ENCODE results near the gene ADD3. TPM values are rescaled to one million over a fixed set of nuclear protein-coding genes. Genes with fewer than 3 reads are reported as not detected.
"Not testable (repeated sequence)": the region's sequence is repeated elsewhere in the genome, so short reads cannot be mapped to it uniquely, and the experiment has no call there.

The ADD3 gene
- total RNA-seq, 1 experiment from 2014 or later = 148 TPM

DNA sequence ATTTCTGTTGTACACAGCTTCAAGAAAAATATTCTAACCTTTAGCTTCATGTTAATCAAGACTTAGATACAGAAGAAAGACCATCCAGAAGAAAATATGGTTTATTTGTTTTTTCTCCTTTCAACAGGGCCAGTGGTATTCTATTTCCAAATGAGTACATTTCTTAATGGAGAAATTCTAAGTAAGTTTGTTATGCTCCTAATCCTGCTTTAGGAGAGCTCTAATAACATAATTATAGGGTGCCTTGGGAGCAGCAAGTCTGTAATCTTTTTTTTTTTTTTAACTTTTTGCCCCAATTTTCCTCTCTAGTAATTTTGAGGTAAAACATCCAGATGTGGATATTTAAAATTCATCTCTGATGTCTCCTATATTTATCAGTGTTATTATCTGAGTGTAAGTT lies 98.1 kb downstream of the ADD3 start:
- DNase-seq (ENCODE audit: low read depth) = no peak

DNA sequence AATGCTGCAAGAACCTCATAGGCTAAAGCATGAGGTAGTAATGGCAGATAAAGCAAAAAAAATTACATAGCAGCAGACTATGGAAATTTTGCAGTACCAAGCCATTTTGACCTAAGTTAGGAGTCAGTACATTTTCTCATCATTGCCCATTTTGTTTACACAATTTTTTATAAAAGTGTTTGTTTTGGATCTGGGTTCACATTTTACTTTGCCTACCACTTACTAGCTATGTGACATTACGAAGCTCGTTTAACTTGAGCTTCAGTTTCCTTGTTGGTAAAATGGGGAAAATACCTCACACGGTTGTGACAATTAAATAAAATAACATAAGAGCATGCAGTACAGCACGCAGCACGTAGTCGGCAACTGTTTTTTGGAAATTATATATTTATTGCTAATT lies 99.6 kb downstream of the ADD3 start:
- DNase-seq (ENCODE audit: low read depth) = no peak

DNA sequence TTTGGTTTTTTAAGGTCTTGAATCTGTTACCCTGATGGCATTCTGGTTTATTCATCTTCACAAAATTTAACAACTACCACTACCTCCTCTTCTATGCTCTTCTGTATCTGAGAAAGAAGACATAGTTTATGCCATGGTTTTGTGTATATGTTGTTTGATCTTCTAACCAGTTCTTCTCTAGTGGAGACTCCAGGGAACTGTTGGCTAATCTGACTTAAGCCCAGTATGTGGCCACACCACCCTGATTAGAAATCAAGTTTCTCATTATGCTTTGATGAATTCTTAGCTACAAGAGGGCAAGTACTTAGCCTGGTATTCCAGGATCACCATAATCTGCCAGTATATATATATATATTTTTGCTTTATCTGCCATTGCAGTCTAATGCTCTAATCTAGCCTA lies 100.1 kb downstream of the ADD3 start:
- DNase-seq (ENCODE audit: low read depth) = no peak

DNA sequence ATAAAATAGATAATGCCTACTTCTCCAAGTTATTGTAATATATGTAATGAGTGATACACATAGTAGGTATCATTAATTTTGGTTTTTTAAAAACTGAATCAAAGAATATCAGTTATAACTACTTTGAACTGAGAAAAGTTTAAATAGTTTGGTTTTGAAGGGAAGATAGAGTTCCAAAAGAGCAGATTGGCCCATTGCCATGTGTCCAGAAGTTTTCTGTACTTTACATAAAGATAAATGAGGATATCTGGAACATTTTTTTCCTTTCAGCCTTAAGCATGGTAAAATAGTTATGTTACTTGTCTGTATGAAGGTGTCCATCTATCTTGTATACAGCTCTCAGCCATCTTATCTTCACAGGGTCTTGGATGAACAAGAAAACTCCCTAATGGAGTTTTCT lies 101.7 kb downstream of the ADD3 start:
- no peak for DNase-seq (ENCODE audit: low read depth)

DNA sequence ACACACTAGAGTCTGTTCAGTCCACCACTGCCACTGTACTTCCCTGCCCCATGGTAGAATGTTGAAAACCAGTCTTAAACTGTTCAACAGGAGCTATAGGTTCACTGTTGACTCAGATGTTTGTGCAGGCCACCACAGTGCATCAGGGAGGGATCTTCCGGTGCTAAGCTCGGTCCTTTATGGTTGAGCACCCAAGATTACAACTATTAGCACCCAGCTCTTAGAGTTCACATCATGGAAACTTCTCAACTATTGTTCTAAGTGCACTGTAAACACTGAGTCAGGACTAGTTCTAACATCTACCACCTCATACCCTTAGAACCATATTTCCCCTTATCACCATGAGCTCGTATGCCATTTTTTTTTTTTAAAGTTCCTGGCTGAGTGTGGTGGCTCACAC lies 102.6 kb downstream of the ADD3 start:
- DNase-seq (ENCODE audit: low read depth) = no peak

DNA sequence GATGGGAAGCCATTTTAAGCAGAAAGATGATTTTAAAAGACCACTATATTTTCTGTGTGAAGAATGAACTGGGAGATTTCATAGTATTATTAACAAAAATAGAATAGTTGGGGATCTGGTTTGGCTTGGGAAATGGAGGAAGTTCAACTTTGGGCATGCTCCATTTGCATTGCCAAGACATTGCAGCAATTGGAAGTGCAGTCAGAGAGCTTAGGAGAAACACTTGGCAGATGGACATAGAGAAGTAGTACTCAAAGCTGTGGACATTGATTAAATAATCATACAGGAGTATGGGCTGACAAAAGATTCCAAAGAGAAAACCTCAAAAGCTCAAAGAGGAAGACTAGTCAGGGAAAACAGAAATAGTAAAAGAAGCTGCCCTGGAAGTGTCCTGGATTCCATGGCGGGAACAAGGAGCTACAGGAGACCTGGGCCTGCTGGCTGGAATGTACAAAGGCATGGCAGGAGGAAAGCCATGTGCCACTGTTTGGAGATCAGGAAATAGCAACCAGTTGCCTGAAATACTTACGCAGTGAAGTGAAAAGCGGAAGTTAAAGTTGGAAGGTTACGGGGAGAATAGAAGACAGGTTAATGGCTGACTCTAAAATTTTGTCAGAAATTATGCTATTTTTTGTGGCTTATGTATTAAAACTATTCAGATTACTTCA lies 106.0 kb downstream of the ADD3 start:
- no peak for DNase-seq (ENCODE audit: low read depth)

DNA sequence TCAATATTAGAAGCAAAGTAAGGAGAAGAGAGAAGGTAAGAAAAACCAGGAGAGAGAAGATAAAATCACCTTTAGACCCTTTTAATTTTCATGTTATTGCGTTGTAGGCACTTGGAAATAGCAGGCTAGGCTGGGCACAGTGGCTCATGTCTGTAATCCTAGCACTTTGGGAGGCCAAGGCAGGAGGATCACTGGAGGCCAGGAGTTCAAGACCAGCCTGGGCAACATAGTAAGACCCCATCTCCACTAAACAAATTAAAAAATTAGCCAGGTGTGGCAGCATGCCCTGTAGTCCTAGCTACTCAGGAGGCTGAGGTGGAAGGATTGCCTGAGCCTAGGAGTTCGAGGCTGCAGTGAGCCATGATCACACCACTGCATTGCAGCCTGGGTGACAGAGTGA lies 106.9 kb downstream of the ADD3 start:
- not testable (repeated sequence) for DNase-seq (ENCODE audit: low read depth)

DNA sequence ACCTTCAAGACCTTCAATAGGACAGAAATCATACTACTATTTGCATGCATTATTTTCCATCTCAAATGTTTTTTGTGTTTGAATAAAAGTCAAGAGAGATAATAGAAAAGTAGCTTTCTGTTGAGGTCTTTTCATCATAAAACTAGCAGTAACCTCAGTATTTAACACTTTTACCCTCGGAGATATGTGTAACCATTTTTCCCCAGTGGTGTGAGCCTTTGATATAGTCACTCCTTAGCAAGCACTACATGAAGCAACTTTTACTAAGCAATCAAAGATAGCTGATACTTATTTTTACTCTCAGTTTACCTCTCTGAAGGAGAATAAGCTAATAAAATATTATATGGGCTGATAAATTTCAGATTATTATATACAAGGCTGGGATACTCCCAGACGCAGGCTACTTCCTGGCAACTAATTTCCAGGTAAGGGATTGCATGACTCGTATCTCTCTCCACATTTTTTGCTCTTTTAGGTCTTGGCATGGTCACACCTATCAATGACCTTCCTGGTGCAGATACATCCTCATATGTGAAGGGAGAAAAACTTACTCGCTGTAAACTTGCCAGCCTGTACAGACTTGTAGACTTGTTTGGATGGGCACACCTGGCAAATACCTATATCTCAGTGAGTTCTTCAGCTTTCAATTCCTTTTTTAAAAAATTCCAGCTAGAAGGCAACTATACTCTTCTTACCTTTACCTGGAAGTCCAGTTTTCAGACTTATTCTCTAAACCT lies 108.2 kb downstream of the ADD3 start:
- DNase-seq (ENCODE audit: low read depth) = no peak

DNA sequence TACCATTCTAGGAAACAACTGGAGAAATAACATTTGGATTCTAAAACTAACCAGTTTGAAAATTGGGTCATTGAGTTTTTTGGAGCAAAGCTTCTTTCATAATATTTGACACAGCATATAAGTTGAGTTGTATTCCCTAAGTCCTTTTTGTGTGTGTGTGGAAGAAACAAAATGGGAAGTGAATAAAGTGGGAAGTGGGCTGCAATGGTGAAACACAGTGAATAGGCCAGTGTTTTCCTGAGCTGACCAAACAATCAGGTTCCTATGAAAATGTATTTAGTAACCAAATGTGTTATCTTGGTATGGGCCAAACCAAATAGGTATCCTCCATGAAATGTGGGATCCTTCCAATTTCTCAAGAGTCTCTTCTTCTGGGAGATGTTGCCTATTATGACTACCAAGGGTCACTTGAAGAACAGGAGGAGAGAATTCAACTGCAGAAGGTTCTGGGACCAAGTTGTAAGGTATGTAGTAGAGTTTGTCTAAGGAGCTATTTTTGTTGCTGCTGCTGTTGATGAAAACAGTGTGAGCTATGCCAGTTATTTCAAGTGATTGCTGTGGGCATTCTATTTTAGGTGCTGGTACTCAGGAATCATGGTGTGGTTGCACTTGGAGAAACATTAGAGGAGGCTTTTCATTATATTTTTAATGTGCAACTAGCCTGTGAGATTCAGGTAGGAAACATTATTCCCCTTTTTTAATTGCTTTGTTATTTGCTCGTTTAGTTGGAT lies 111.3 kb downstream of the ADD3 start:
- no peak for DNase-seq (ENCODE audit: low read depth)

DNA sequence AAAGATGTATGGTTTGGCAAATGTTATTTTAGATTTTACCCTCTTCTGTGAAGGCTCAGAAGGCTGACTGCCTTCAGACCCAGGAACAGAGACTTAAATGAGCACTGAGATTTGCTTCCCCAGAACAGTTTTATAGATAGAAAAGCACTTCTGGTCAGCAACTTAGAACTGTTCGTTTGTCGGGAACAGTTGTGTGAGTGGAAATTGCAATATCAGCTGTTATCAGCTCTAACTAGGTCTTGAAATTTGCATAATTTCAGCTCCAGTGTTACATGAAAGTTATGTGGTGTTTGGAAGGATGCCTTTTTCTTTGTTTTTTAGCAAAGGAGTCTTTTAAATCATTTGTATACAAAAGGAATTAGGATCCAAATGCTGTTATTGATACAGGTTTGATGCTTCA lies 115.8 kb downstream of the ADD3 start:
- DNase-seq (ENCODE audit: low read depth) = no peak

DNA sequence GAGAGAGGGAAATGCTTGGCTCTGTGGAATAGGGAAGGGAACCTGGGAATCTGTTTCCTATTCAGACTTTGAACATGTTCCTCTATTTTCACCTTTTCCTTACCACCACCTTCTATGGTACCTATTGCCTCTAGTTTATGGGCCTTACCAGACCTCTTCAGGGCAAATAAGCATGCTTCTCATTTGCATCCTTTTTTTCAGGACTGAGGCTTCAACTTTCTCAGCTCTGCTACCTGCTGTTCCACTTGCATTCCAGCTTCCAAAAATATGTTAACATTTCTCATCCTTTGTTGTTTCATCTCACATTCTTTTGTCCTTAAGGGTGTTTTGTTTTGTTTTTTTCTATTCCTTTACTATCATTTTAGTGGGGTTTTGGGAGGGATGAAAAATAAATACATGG lies 121.7 kb downstream of the ADD3 start:
- no peak for DNase-seq (ENCODE audit: low read depth)

DNA sequence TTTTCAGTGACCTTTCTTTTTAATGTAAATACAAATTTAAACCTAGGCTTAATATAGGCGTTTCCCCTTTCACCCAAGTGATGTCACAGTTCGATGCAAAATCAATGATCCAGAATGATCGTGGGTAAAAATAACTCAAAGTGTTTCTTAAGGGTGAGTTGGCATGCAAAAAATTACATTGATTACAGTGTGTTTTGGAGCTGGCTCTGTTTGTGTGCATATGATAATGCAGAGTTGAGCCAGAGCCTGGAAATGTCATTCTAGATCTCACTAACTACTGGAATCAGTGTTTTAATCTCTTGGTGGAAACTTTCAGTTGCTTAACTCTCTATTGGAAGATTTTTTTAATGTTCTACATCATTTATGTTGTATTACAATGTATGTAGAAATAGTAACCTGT lies 127.1 kb downstream of the ADD3 start:
- DNase-seq (ENCODE audit: low read depth) = no peak

DNA sequence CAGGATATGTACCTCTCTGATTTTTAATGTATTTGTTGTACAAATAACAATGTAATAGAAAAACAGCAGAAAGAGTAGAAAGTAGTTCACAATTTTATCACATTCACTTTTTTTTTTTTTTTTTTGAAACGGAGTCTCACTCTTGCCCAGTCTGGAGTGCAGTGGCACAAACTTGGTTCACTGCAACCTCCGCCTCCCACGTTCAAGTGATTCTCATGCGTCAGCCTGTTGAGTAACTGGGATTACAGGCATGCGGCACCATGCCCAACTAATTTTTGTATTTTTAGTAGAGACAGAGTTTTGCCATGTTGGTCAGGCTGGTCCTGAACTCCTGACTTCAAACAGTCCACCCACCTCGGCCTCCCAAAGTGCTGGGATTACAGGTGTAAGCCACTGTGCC lies 128.1 kb downstream of the ADD3 start:
- not testable (repeated sequence) for DNase-seq (ENCODE audit: low read depth)

DNA sequence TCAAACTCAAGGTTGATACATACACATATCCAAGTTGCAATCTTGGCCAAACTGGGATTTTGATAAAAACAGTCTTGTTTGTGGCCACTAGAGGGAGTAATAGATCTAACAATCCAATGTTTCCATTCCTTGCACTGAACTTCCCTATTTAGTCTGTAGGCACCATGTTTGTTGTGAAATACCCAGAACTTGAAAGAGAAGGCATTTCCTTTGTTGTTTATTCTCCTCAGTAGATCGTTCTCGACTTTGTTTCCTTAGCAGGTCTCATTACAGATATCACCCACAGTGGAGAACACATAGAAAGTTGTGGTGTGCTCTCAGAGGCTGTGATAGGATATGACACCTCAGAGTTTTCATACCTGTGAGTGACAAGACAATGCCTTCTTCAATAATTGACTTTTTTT lies 129.4 kb downstream of the ADD3 start:
- peak; percentile 73 for DNase-seq (ENCODE audit: low read depth)

DNA sequence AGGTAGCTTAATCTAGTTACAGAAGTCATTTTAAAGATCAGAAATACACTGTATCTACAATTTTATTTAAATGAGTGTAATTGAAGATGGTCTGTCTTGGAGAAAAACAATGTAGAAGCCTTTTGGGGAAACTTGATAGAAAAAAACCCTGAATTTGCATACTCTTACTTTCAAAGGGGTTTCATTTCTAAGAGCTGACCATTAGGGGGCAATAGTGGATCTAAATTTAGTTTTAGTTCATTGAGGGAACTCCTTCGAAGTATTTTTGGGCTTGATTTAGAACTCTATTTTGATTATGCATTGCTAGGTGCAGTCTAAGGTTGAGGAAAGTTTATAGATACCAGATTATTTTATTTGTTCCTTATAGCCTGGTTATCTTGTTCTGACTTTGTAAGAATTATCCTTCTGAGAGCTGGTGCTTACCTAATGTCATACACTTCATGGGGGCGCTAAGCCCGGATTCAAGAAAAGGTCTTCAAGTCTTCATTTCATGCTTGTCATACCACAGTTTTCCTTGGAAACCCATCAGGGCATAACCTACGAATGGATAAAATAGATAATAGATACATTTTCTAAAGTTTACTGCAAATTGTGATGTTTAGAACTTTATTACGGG lies 130.5 kb downstream of the ADD3 start:
- DNase-seq (ENCODE audit: low read depth) = peak; percentile 66

DNA sequence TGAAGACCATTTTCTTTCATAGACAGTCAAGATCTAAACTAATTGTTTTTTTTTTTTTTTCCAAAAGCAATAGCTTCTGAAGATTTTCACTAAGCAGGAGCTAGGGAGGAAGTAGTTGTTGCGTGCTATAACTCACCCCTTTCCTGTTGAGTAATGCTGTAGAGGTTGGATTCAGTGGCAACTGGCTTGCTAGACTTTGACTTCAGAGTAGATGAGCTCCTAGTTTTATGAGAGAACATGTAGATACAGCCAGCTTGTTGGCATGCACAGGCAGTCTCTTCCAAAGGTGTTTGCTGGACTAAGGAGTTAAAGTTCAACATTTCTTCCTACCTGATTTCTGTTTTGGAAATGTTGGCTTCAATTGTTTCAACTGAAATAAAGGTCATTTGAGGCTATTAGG lies 133.4 kb downstream of the ADD3 start:
- DNase-seq (ENCODE audit: low read depth) = peak; percentile 21

DNA sequence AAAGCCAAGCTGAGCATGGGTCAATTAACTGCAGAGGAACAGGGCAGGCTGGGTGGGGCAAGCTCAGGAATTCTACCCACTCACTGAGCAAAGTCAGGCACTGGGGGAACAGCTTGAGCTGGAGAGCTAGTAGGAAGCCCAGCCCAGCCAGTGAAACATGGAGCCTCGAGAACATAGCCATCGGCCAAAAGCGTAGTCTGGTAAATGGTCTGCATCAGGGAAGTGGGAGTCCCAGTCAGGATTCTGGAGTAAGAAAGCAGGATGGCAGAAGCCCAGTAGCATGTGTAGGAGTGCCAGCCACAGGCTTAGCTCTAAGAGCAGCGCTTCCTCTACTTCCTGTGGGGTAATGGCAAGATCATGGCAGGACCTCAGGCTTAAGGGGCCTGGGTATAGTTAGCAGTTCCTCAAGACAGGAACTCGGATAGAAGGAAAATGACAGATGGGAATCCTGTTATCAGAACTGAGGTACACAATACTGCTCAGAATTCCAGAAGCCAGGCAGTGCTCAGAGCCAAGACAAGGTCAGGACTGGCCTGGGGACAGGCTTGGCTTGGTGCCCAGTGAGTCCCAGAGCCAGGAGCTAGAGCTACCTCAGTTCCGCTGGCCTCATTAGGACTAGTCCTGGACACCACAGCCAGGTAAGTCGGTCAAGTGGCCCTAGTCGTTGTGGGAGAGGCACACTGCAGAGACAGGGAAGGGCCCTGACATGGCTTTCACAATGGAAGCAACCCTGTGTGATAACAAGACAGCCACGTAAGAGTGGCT lies 134.3 kb downstream of the ADD3 start:
- DNase-seq (ENCODE audit: low read depth) = no peak

DNA sequence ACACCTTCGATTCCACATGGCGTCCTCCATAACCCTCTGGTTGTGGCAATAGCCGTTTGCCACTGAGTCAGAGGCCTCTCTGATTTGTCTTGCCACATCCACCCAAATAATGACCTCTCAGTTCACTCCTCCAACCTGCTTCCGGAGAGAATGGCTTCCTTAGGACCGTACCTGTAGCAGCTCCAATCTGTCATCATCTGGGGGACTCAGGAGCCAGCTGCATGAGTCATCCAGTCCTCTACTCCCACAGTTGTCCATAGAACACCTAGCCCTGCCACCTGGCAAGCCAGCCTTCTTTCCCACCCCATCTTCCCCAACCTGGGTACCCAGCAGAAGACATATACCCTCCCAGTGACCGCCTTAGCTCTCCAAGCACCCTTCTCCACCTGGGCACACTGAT lies 135.2 kb downstream of the ADD3 start:
- no peak for DNase-seq (ENCODE audit: low read depth)

DNA sequence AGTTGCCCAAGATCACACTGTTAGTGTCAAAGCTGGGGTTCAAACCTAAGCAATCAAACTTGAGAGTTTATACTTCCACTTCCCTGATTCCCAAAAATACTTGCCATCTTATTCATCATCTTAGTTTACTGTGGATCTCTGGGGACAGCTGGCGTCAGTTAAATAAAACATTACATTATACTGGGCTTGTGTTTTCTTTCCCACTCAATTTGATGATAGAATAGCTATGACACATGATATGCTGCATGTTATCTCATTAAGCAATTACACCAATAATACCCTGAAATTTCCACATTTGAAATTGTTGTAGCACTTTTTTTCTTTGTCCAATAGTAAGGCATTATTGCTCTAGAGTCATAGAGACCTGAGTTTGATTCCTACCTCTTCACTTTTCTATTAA lies 136.7 kb downstream of the ADD3 start:
- peak; percentile 30 for DNase-seq (ENCODE audit: low read depth)

DNA sequence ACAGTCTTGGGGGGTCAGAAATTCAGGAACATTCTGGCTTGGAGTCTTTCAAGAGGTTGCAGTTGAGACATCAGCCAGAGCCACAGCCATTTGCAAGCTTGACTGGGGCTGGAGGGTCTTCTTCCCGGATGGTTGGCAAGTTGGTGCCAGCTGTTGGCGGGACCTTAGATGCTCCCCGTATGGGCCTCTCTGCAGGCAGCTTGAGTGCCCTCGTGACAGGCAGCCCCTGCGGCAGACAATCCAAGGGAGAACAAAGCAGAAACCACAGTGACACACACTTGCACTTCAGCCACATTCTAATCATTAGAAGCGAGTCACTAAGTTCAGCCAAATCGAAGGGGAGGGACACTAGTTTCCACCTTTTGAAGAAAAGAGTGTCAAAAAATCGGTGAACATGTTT lies 140.2 kb downstream of the ADD3 start:
- peak; percentile 45 for DNase-seq (ENCODE audit: low read depth)

DNA sequence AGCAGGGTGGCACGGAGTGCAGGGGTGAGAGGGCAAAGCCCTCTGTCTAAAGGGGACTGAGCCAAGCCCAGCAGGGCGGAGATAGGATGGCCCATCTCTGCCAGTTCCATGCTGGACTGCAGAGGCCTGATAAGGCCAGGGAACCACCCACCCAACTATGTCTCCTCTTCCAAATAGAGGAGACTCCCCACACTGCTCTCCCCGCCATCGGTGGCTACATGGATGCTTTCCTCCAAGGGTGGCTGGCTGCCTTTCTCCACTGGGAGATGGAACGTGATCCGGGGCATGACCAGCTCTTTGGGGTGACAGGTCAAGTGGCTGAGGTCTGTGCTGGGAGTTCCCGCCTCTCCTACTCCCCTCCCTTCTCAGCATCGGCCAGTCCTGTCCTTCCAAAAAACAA lies 141.5 kb downstream of the ADD3 start:
- DNase-seq (ENCODE audit: low read depth) = no peak

DNA sequence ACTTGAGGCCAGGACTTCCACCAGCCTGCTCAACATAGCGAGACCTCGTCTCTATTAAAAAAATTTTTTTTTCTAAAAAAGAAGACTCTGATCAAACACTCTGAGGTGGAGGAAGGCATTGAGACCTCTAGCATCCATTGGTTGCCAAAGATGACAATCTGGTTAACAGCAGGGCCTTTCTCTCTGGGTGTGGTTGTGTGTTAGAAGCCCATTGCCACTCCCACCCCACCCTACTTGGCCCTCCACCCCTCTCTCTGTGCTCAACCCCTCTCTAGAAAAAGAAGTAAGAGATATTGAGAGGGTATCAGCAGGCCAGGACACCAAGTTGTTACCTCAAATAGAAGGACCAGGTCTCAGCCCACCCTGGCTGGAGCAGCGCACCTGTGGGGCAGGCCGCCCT lies 142.3 kb downstream of the ADD3 start:
- no peak for DNase-seq (ENCODE audit: low read depth)
